ENCODE measurements around the gene SIM2. TPM values are rescaled to one million over a fixed set of nuclear protein-coding genes. Genes with fewer than 3 reads are reported as not detected.

Gene SIM2
- total RNA-seq, 2 experiments from 2014 or later = 1.8 to 2.2 TPM

GRCh38 chr21:36704281-36704957 lies 5.5 kb downstream of the SIM2 start:
- DNase-seq = no peak
- no peaks in the 10 kb centered on the region for H3K9me3 Mint-ChIP-seq
- H3K4me1 Mint-ChIP-seq (ENCODE audit: low read depth) = peaks cover 49% of the 10 kb centered on the region
- H3K4me3 Mint-ChIP-seq = no peak overlapping the region
- peaks cover 73% of the 10 kb centered on the region for H3K27me3 Mint-ChIP-seq
- CTCF ChIA-PET = interaction anchor here (1.1 kb wide), 1 partner anchor 15 kb away, joined by 3 read pairs; no protein-coding TSS in a partner anchor
- peaks cover 1% of the 10 kb centered on the region for H3K36me3 Mint-ChIP-seq
- no peak overlapping the region for H3K27ac Mint-ChIP-seq
- POLR2A ChIA-PET = no interaction called here
- intact Hi-C loops (cut with micrococcal nuclease) = loop anchor here (5.0 kb wide), 1 partner anchor 223 kb away; no protein-coding TSS in a partner anchor

- intact Hi-C loops (cut with micrococcal nuclease) = loop anchor here (5.0 kb wide), 2 partner anchors 147 to 222 kb away; no protein-coding TSS in a partner anchor
- no peak for DNase-seq
- no peak overlapping the region for H3K27ac Mint-ChIP-seq
- POLR2A ChIA-PET = no interaction called here
- H3K4me1 Mint-ChIP-seq (ENCODE audit: low read depth) = peaks cover 52% of the 10 kb centered on the region
- H3K9me3 Mint-ChIP-seq = no peaks in the 10 kb centered on the region
- CTCF ChIA-PET = no interaction called here
- H3K36me3 Mint-ChIP-seq = peaks cover under 1% of the 10 kb centered on the region
- H3K4me3 Mint-ChIP-seq = no peak overlapping the region
- H3K27me3 Mint-ChIP-seq = peaks cover 76% of the 10 kb centered on the region
Observed at GRCh38 chr21:36704958-36705678, 6.2 kb downstream of the SIM2 start.

GRCh38 chr21:36705679-36706481 lies 7.0 kb downstream of the SIM2 start:
- no peak overlapping the region for H3K27ac Mint-ChIP-seq
- CTCF ChIA-PET = interaction anchor here (0.6 to 1.5 kb wide), 2 partner anchors 75 to 221 kb away, joined by 3 to 4 read pairs; no protein-coding TSS in a partner anchor
- no peak overlapping the region for H3K4me3 Mint-ChIP-seq
- DNase-seq = peak; percentile 16
- H3K36me3 Mint-ChIP-seq = no peaks in the 10 kb centered on the region
- peaks cover 46% of the 10 kb centered on the region for H3K4me1 Mint-ChIP-seq (ENCODE audit: low read depth)
- POLR2A ChIA-PET = no interaction called here
- H3K27me3 Mint-ChIP-seq = peaks cover 74% of the 10 kb centered on the region
- intact Hi-C loops (cut with micrococcal nuclease) = loop anchor here (5.0 kb wide), 1 partner anchor 146 kb away; no protein-coding TSS in a partner anchor
- no peaks in the 10 kb centered on the region for H3K9me3 Mint-ChIP-seq

GRCh38 chr21:36706482-36706852 lies 7.6 kb downstream of the SIM2 start:
- Mint-ChIP-seq H3K27me3 (peaks cover 77% of the 10 kb centered on the region), H3K4me1 (ENCODE audit: low read depth) (peaks cover 45% of the 10 kb centered on the region), H3K36me3 (no peaks in the 10 kb centered on the region), H3K9me3 (no peaks in the 10 kb centered on the region), H3K27ac (no peak overlapping the region), H3K4me3 (no peak overlapping the region)
- intact Hi-C loops (cut with micrococcal nuclease) = loop anchor here (5.0 kb wide), 1 partner anchor 146 kb away; no protein-coding TSS in a partner anchor
- CTCF ChIA-PET = interaction anchor here (0.6 to 1.5 kb wide), 2 partner anchors 76 to 220 kb away, joined by 3 to 4 read pairs; no protein-coding TSS in a partner anchor
- DNase-seq = no peak
- POLR2A ChIA-PET = no interaction called here

- Mint-ChIP-seq H3K27ac (no peak overlapping the region), H3K4me1 (ENCODE audit: low read depth) (peaks cover 39% of the 10 kb centered on the region), H3K36me3 (no peaks in the 10 kb centered on the region), H3K4me3 (no peak overlapping the region), H3K27me3 (peaks cover 73% of the 10 kb centered on the region), H3K9me3 (no peaks in the 10 kb centered on the region)
- ChIA-PET CTCF (interaction anchor here (1.5 kb wide), 1 partner anchor 77 kb away, joined by 4 read pairs; no protein-coding TSS in a partner anchor), POLR2A (no interaction called here)
- intact Hi-C loops (cut with micrococcal nuclease) = loop anchor here (5.0 kb wide), 1 partner anchor 145 kb away; no protein-coding TSS in a partner anchor
- peak; percentile 24 for DNase-seq
Observed at GRCh38 chr21:36706951-36707762, 8.2 kb downstream of the SIM2 start.

- Mint-ChIP-seq H3K27ac (no peak overlapping the region), H3K4me1 (ENCODE audit: low read depth) (peaks cover 39% of the 10 kb centered on the region), H3K9me3 (no peaks in the 10 kb centered on the region), H3K4me3 (no peak overlapping the region), H3K36me3 (no peaks in the 10 kb centered on the region), H3K27me3 (peaks cover 74% of the 10 kb centered on the region)
- ChIA-PET POLR2A (no interaction called here), CTCF (no interaction called here)
- no peak for DNase-seq
- intact Hi-C loops (cut with micrococcal nuclease) = loop anchor here (2.0 to 5.0 kb wide), 2 partner anchors 15 to 144 kb away; no protein-coding TSS in a partner anchor
Observed at GRCh38 chr21:36707763-36708285, 8.9 kb downstream of the SIM2 start.

GRCh38 chr21:36708286-36709029 lies 9.5 kb downstream of the SIM2 start:
- ChIA-PET CTCF (no interaction called here), POLR2A (no interaction called here)
- intact Hi-C loops (cut with micrococcal nuclease) = loop anchor here (2.0 to 5.0 kb wide), 2 partner anchors 16 to 144 kb away; no protein-coding TSS in a partner anchor
- no peak for DNase-seq
- Mint-ChIP-seq H3K27me3 (peaks cover 74% of the 10 kb centered on the region), H3K9me3 (no peaks in the 10 kb centered on the region), H3K4me1 (ENCODE audit: low read depth) (peaks cover 39% of the 10 kb centered on the region), H3K27ac (no peak overlapping the region), H3K36me3 (no peaks in the 10 kb centered on the region), H3K4me3 (no peak overlapping the region)

GRCh38 chr21:36709030-36709867 lies 10.3 kb downstream of the SIM2 start:
- Mint-ChIP-seq H3K9me3 (no peaks in the 10 kb centered on the region), H3K27ac (no peak overlapping the region), H3K4me1 (ENCODE audit: low read depth) (peaks cover 36% of the 10 kb centered on the region), H3K4me3 (no peak overlapping the region), H3K36me3 (no peaks in the 10 kb centered on the region), H3K27me3 (peaks cover 73% of the 10 kb centered on the region)
- no peak for DNase-seq
- intact Hi-C loops (cut with micrococcal nuclease) = loop anchor here (2.0 to 5.0 kb wide), 2 partner anchors 16 to 143 kb away; no protein-coding TSS in a partner anchor
- ChIA-PET CTCF (no interaction called here), POLR2A (no interaction called here)

- H3K27ac Mint-ChIP-seq = no peak overlapping the region
- ChIA-PET POLR2A (no interaction called here), CTCF (interaction anchor here (0.6 to 1.3 kb wide), 4 partner anchors 8 to 217 kb away, joined by 3 to 4 read pairs (median 3); no protein-coding TSS in a partner anchor)
- DNase-seq = no peak
- no peak overlapping the region for H3K4me3 Mint-ChIP-seq
- H3K36me3 Mint-ChIP-seq = no peaks in the 10 kb centered on the region
- intact Hi-C loops (cut with micrococcal nuclease) = loop anchor here (2.0 to 5.0 kb wide), 2 partner anchors 17 to 142 kb away; no protein-coding TSS in a partner anchor
- H3K4me1 Mint-ChIP-seq (ENCODE audit: low read depth) = peaks cover 33% of the 10 kb centered on the region
- no peaks in the 10 kb centered on the region for H3K9me3 Mint-ChIP-seq
- H3K27me3 Mint-ChIP-seq = peaks cover 76% of the 10 kb centered on the region
Observed at GRCh38 chr21:36709868-36710728, 11.2 kb downstream of the SIM2 start.

Data from activated CD4-positive, alpha-beta memory T cell treated with anti-CD3 and anti-CD28 coated beads for 36 hours (primary cell).